ENCODE data around the gene NUMB.

NUMB gene

GRCh38 chr14:73254247-73255004 lies 203.9 kb downstream of the NUMB start:
- no peak for TF ChIP-seq TAF1 (IDR thresholded peaks at IDR 0.05; ENCODE audit: borderline replicate concordance, low read depth, low read length)
- TF ChIP-seq POLR2A (IDR thresholded peaks at IDR 0.05; ENCODE audit: low read depth, low read length): no peak
- DNase-seq (ENCODE audit: insufficient read length) (no peak), FAIRE-seq (no peak)

- no peak for TF ChIP-seq TAF1 (IDR thresholded peaks at IDR 0.05; ENCODE audit: borderline replicate concordance, low read depth, low read length)
- TF ChIP-seq POLR2AphosphoS5 (IDR thresholded peaks at IDR 0.05; ENCODE audit: low read depth, low read length): no peak
- TF ChIP-seq POLR2A (IDR thresholded peaks at IDR 0.05; ENCODE audit: low read depth, low read length): no peak
- DNase-seq (ENCODE audit: insufficient read length) (no peak), FAIRE-seq (no peak)
Observed at GRCh38 chr14:73253721-73254120, 204.6 kb downstream of the NUMB start.

- TF ChIP-seq POLR2AphosphoS5 (IDR thresholded peaks at IDR 0.05; ENCODE audit: low read depth, low read length) (no peak), POLR2A (IDR thresholded peaks at IDR 0.05; ENCODE audit: low read depth, low read length) (no peak), TAF1 (IDR thresholded peaks at IDR 0.05; ENCODE audit: borderline replicate concordance, low read depth, low read length) (no peak)
- DNase-seq (ENCODE audit: insufficient read length) (no peak), FAIRE-seq (no peak)
Observed at GRCh38 chr14:73253323-73253610, 205.1 kb downstream of the NUMB start.

- FAIRE-seq (no peak), DNase-seq (ENCODE audit: insufficient read length) (no peak)
- TF ChIP-seq POLR2AphosphoS5 (IDR thresholded peaks at IDR 0.05; ENCODE audit: low read depth, low read length) (no peak), TAF1 (IDR thresholded peaks at IDR 0.05; ENCODE audit: borderline replicate concordance, low read depth, low read length) (no peak), POLR2A (IDR thresholded peaks at IDR 0.05; ENCODE audit: low read depth, low read length) (no peak)
Observed at GRCh38 chr14:73252491-73253322, 205.6 kb downstream of the NUMB start.

GRCh38 chr14:73251516-73252215 lies 206.7 kb downstream of the NUMB start:
- TF ChIP-seq POLR2A (IDR thresholded peaks at IDR 0.05; ENCODE audit: low read depth, low read length) (no peak), TAF1 (IDR thresholded peaks at IDR 0.05; ENCODE audit: borderline replicate concordance, low read depth, low read length) (no peak), POLR2AphosphoS5 (IDR thresholded peaks at IDR 0.05; ENCODE audit: low read depth, low read length) (no peak)
- FAIRE-seq: no peak
- DNase-seq (ENCODE audit: insufficient read length): no peak

- no peak for DNase-seq (ENCODE audit: insufficient read length)
- TF ChIP-seq POLR2A (IDR thresholded peaks at IDR 0.05; ENCODE audit: low read depth, low read length) (no peak), TAF1 (IDR thresholded peaks at IDR 0.05; ENCODE audit: borderline replicate concordance, low read depth, low read length) (no peak), POLR2AphosphoS5 (IDR thresholded peaks at IDR 0.05; ENCODE audit: low read depth, low read length) (no peak)
- FAIRE-seq: no peak
Observed at GRCh38 chr14:73250781-73251500, 207.4 kb downstream of the NUMB start.

- DNase-seq (ENCODE audit: insufficient read length): no peak
- FAIRE-seq: no peak
- TF ChIP-seq POLR2AphosphoS5 (IDR thresholded peaks at IDR 0.05; ENCODE audit: low read depth, low read length): no peak
- no peak for TF ChIP-seq POLR2A (IDR thresholded peaks at IDR 0.05; ENCODE audit: low read depth, low read length)
- no peak for TF ChIP-seq TAF1 (IDR thresholded peaks at IDR 0.05; ENCODE audit: borderline replicate concordance, low read depth, low read length)
Observed at GRCh38 chr14:73250317-73250713, 208.0 kb downstream of the NUMB start.

- no peak for DNase-seq (ENCODE audit: insufficient read length)
- FAIRE-seq: no peak
- TF ChIP-seq TAF1 (IDR thresholded peaks at IDR 0.05; ENCODE audit: borderline replicate concordance, low read depth, low read length): no peak
- no peak for TF ChIP-seq POLR2A (IDR thresholded peaks at IDR 0.05; ENCODE audit: low read depth, low read length)
Observed at GRCh38 chr14:73249564-73250316, 208.6 kb downstream of the NUMB start.

- FAIRE-seq (no peak), DNase-seq (ENCODE audit: insufficient read length) (no peak)
- TF ChIP-seq TAF1 (IDR thresholded peaks at IDR 0.05; ENCODE audit: borderline replicate concordance, low read depth, low read length): no peak
- TF ChIP-seq POLR2A (IDR thresholded peaks at IDR 0.05; ENCODE audit: low read depth, low read length): no peak
- no peak for TF ChIP-seq POLR2AphosphoS5 (IDR thresholded peaks at IDR 0.05; ENCODE audit: low read depth, low read length)
Observed at GRCh38 chr14:73249108-73249507, 209.2 kb downstream of the NUMB start.

GRCh38 chr14:73248108-73248868 lies 210.1 kb downstream of the NUMB start:
- no peak for DNase-seq (ENCODE audit: insufficient read length)
- no peak for TF ChIP-seq TAF1 (IDR thresholded peaks at IDR 0.05; ENCODE audit: borderline replicate concordance, low read depth, low read length)
- no peak for TF ChIP-seq POLR2AphosphoS5 (IDR thresholded peaks at IDR 0.05; ENCODE audit: low read depth, low read length)
- TF ChIP-seq POLR2A (IDR thresholded peaks at IDR 0.05; ENCODE audit: low read depth, low read length): no peak
- peak; percentile 96 for FAIRE-seq
